Measurements from ENCODE around the gene FAF1. TPM values are rescaled to one million over a fixed set of nuclear protein-coding genes. Genes with fewer than 3 reads are reported as not detected.

FAF1 gene
- total and polyA plus RNA-seq, 8 donors: 20.1 to 144 (median 27.4) TPM

DNA sequence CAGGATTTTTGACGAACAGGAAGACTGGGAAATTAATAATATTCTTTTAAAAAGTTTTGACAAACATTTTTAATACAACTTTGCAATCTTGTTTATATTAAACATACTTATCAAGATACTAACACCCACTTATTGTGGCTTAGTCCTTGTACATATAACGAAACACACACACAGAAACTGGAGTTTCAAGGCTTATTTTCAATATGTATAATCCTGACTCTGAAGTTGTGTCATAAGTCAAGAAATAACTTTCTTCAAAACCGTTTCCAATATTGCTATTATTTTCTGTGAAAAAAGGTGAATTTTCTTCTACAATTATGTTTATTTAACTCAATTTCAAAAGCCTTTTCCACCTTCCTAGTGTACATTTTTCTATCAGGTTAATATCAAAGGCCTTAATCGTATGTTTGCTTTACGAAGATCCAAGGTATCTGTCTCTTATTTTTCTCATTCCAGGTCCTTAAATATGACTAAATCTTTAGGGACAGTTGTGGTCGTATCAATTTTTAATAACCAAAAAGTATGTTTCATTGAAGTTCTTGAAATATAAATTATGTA lies 11.8 kb upstream of the FAF1 start:
- Histone ChIP-seq H3K4me3 (peak overlapping the region in 2 of 4 donors; percentile 79 to 82), H3K27me3 (peaks cover 0 to 6% (median 0%) of the 10 kb centered on the region in 3 donors), H3K27ac (peak overlapping the region in 2 of 5 donors; percentile 12 to 98), H3K9me3 (no peaks in the 10 kb centered on the region), H3K36me3 (no peaks in the 10 kb centered on the region), H3K4me1 (peaks cover 11 to 39% (median 27%) of the 10 kb centered on the region in 4 donors)
- TF ChIP-seq EP300 (IDR thresholded peaks at IDR 0.05) (no peak), POLR2AphosphoS5 (IDR thresholded peaks at IDR 0.05) (no peak), POLR2A (IDR thresholded peaks at IDR 0.05) (no peak)
- TF ChIP-seq, protein P1, sequence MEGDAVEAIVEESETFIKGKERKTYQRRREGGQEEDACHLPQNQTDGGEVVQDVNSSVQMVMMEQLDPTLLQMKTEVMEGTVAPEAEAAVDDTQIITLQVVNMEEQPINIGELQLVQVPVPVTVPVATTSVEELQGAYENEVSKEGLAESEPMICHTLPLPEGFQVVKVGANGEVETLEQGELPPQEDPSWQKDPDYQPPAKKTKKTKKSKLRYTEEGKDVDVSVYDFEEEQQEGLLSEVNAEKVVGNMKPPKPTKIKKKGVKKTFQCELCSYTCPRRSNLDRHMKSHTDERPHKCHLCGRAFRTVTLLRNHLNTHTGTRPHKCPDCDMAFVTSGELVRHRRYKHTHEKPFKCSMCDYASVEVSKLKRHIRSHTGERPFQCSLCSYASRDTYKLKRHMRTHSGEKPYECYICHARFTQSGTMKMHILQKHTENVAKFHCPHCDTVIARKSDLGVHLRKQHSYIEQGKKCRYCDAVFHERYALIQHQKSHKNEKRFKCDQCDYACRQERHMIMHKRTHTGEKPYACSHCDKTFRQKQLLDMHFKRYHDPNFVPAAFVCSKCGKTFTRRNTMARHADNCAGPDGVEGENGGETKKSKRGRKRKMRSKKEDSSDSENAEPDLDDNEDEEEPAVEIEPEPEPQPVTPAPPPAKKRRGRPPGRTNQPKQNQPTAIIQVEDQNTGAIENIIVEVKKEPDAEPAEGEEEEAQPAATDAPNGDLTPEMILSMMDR (IDR thresholded peaks at IDR 0.05): no peak
- intact Hi-C loops (cut with DNase I; ENCODE audit: low total_unique reads): no loop called here
- no peak for DNase-seq
- 62 to 77% (median 69%) methylated on average over 6 of the region's 6 CpGs for WGBS, 5 donors

DNA sequence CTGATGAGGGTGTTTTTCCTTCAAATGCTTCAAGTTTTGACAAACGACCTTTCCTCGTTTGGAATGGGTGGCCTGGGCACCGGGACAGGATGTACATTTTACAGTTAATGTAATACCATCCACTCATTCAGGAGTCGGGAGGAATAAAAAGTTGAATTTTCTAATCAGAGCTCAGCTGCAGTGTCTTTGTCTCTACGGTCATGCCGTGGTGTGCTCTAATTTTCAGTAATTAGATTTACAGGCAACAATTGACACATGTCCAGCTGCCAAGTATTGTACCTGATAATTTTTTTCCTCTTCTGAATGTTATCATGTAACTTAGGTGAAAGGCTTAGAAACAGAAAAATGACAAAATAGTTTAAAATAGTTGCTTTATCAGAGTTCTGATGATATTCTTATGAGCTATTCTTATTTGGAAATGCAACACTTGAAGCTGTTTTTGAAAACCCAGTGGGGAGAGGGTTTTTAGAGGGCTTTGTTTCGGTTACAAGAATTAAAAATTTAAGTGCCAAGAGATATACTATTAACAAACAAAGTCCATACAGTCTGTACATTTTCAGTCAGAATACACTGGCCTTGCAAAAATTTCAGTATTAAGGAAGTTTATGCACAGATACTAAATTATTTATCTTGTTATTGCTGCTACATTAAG lies 11.0 kb upstream of the FAF1 start:
- 18 to 23% (median 22%) methylated on average over 7 of the region's 7 CpGs for WGBS, 5 donors
- TF ChIP-seq, protein P1 (IDR thresholded peaks at IDR 0.05): no peak
- TF ChIP-seq POLR2AphosphoS5 (IDR thresholded peaks at IDR 0.05): no peak
- no peak for TF ChIP-seq EP300 (IDR thresholded peaks at IDR 0.05)
- no peak for TF ChIP-seq POLR2A (IDR thresholded peaks at IDR 0.05)
- intact Hi-C loops (cut with DNase I; ENCODE audit: low total_unique reads): no loop called here
- peaks cover 11 to 36% (median 23%) of the 10 kb centered on the region in 4 donors for H3K4me1 ChIP-seq
- DNase-seq: no peak
- H3K36me3 ChIP-seq: no peaks in the 10 kb centered on the region
- H3K9me3 ChIP-seq: no peaks in the 10 kb centered on the region
- peak overlapping the region; percentile 74 to 87 (median 80) for H3K4me3 ChIP-seq
- no peaks in the 10 kb centered on the region for H3K27me3 ChIP-seq
- peak overlapping the region in 4 of 5 donors; percentile 93 to 98 (median 98) for H3K27ac ChIP-seq

DNA sequence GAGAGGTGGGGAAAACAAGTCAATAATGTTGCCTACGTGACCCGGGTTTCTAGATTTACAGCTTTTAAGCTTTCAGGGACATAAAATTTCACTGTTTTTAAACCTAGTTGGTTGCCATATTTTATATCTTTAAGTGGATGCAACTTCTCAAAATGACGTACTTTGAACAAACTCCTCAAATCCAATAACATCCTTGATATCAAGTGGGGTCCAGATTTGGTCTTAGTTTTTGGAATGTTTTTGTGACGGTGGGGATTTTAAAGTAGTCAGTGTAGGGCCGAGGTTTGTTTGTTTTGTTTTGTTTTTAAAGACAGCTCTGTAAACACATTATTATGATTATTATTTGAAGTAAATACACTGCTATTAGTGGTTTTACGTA lies 10.4 kb upstream of the FAF1 start:
- no peak for TF ChIP-seq POLR2A (IDR thresholded peaks at IDR 0.05)
- TF ChIP-seq, protein P1 (IDR thresholded peaks at IDR 0.05): no peak
- 6 to 16% (median 11%) methylated on average over 6 of the region's 6 CpGs for WGBS, 5 donors
- DNase-seq: no peak
- Histone ChIP-seq H3K9me3 (no peaks in the 10 kb centered on the region), H3K36me3 (no peaks in the 10 kb centered on the region), H3K4me3 (peak overlapping the region; percentile 74 to 87 (median 80)), H3K27me3 (no peaks in the 10 kb centered on the region), H3K27ac (peak overlapping the region in 4 of 5 donors; percentile 93 to 98 (median 98)), H3K4me1 (peaks cover 11 to 36% (median 23%) of the 10 kb centered on the region in 4 donors)
- intact Hi-C loops (cut with DNase I; ENCODE audit: low total_unique reads): no loop called here

DNA sequence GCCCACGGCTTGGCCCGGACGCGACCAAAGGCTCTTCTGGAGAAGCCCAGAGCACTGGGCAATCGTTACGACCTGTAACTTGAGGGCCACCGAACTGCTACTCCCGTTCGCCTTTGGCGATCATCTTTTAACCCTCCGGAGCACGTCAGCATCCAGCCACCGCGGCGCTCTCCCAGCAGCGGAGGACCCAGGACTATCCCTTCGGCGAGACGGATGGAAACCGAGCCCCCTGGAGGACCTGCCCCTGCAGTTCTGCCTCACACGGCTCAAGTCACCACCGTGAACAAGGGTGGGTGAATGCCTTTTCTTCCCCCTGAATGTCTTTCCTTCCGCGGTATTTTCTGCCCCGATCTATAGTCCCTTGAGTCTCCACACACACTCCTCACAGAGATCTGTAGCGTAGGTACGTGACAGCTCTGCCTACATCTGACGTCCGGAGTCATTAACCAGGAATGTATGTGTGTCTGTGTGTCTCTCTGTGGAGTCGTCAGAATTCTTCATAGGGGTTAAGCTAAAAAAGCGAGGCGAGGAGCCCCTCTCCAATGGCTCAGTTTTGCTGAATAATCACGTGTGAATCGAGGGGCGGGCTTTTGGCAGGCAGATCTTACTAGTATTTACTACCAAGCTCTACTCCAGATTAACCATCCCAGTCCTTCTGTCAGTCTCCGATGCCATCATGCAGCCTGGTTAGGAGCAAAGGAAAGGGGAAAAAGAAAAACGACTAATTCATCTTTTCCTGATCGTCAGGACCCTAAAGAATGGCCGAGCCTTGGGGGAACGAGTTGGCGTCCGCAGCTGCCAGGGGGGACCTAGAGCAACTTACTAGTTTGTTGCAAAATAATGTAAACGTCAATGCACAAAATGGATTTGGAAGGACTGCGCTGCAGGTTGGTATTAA lies 9.8 kb upstream of the FAF1 start, which contains the start of gene CDKN2C:
TSS of gene CDKN2C (plus strand) at position 635 of the 898 bp plus-strand sequence. CDS start at position 759, 124 bp downstream.
- Histone ChIP-seq H3K4me3 (peak within 1 kb of the TSS; percentile 74 to 87 (median 80)), H3K27me3 (no peaks in the 10 kb centered on the region), H3K4me1 (peaks cover 11 to 36% (median 23%) of the 10 kb centered on the region in 4 donors), H3K27ac (peak within 1 kb of the TSS; percentile 93 to 99 (median 98)), H3K36me3 (no peaks in the 10 kb centered on the region), H3K9me3 (no peaks in the 10 kb centered on the region)
- TF ChIP-seq POLR2AphosphoS5 (IDR thresholded peaks at IDR 0.05) (peak in 2 of 3 donors; percentile 27 to 32), EP300 (IDR thresholded peaks at IDR 0.05) (no peak)
- peak; percentile 59 to 88 for DNase-seq
- WGBS, 5 donors: 0 to 1% (median 1%) methylated on average over 42 to 44 of the region's 44 CpGs
- intact Hi-C loops (cut with DNase I; ENCODE audit: low total_unique reads): no loop called here
